GM21717 (cell line): ENCODE results near the gene SLC16A5.

Experiments used
- ATAC-seq: cut with Tn5 transposase; IDR thresholded peaks from one replicate; pipeline ENCODE4 v1.9.1; 2021; ENCODE audit warnings: mild to moderate bottlenecking, moderate library complexity; ENCODE audit not compliant: unreplicated experiment

The SLC16A5 gene

DNA sequence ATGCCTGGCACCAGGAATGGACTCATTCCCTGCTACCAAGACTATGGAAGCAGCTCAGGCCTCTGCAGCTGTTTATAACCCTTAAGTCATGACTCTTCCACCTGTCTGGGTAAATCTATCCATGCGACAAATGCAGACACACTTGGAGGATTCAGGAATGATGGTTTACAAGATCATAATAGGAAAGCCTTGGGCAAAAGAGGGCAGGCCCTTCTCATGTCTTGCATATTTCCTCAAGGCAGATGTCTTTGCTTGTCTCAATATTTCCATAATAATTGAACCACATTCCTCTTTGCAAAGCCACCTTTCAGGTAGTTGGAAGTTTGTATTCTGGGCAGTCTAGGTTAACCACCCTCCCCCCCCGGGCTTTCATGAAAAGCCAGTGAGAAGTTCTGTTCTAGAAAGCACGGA is 67.4 kb downstream of the SLC16A5 start:
- ATAC-seq, result no peak
